ELF-1 (cell line): ENCODE measurements around the gene TNFAIP2.

Experiments
- DNase-seq: peaks from one replicate; pipeline ENCODE4 v3.0.0-alpha.2; 2016; ENCODE audit warnings: low read depth, low spot score

The TNFAIP2 gene

GRCh38 chr14:103134405-103134804 lies 11.1 kb downstream of the TNFAIP2 start:
- no peak for DNase-seq

- DNase-seq = no peak
Measured at GRCh38 chr14:103134919-103135318, 11.7 kb downstream of the TNFAIP2 start.

DNA sequence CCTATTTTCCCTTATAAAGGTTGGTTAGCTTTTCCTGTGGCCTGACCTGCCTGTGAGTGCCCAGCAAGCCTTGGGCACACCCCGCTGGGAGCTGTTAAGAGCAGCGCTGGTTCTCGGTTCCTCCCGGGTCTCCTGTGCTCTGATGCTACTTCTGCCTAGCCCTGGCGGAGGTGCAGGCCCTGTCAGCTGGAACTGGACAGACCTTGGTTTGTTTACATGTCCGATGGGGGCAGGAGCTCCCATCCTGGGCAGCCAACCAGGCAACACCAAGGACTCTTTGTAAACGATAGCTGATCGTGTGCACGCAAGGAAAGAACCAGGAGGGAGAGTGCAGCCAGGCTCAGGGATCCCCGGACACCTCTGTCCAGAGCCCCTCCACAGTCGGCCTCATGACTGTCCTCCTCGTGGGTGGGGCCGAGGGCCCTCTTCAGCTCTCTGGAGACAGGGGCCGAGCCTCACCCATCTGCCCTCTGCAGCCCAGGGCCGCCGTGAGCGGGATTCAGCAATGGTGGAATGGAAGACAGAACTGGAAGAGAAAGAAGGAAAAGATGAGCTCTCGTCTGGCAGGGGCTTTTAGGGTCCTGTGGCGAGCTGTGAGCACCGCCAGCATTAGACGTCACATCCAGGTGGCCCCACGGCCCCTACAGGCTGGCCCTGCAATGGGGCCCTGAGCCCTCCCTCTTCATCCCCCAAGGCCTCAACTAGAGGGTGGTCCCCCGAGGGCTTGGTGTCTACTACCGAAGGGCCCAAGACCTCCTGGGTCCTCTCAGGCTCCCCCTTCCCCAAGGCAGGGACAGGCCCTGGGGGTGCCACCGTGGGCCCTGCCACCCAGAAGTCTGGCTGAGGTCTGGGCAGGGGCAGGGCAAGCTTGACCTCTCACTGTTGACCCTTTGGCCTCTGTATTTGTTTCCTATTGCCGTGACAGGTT lies 12.3 kb downstream of the TNFAIP2 start:
- no peak for DNase-seq

DNA sequence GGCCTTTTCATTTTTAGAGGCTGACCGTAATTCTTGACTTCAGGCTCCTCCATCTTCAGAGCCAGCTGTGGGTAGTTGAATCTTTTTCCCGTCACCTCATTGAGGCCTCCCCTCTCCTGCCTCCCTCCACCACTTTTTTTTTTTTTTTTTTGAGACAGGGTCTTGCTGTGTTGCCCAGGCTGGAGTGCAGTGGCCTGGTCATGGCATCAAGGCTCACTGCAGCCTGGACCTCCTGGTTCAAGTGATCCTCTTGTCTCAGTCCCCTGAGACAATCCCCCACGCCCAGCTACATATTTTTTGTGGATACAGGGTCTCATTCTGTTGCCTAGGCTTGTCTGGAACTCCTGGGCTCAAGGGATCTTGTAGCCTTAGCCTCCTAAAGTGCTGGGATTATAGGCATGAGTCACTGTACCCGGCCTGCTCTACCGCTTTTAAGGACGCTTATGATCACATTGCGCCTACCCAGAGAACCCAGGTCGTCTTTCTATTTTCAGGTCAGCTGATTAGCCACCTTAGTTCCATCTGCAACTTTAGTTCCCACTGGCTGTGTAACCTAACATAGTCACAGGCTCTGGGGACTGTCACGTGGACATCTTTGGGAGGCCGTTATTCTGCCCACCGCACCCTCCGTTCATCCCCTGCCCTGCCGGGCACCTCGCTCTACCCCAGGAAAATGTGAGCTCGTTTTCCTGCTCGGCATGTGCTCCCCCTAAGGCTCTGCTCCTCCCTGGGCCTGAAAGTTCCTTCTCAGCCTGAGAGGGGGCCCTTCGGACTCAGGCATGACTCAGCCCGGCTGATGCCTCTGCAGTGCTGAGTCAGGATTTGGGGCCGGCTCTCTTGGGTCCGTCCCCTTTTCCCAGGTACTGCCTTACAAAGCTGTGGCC lies 13.4 kb downstream of the TNFAIP2 start:
- DNase-seq = peak; percentile 79

- peak; percentile 38 for DNase-seq
Measured at GRCh38 chr14:103137689-103138300, 14.5 kb downstream of the TNFAIP2 start.

DNA sequence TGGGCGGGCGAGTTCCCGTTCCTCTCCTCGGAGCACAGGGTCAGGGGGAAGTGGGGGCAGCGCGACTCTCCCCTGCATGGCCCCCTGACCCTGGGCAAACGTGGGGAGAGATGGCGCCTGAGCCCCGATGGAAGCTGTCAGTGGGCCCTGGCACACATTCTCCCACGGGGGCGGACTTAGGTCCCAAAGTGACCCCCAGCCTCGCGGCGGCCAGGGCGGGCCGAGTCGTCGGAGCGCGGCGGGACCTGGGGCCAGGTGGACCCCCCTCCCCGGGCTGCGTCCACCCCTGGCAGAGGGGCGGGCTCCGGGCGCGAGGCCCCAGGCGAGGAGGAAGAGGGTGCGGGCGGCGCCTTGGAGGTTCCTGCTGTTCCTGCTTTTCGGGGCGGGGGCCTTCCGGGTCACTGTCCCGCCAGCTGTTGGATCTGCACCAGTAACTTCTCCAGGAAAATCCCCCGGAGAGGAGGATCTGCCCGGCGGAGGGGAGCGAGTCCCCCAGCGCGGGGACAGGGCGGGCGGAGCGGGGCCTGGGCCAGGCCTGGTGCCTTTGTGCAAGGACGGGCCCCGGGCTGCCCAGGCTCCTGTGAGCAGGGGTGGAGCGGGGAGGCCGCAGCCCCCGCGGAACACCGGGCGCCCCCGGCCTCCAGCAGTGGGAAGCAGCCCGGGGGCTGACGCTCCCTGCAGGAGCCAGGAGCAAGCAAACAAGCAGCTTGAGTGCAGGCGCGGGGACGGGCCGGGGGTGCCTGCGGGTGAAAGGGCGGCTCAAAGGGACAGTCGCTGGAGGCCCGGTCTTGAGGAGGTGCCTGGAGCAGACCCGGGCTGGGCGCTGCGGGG lies 15.3 kb downstream of the TNFAIP2 start:
- peak; percentile 82 for DNase-seq

- peak; percentile 33 for DNase-seq
Measured at GRCh38 chr14:103139132-103140025, 16.1 kb downstream of the TNFAIP2 start.

- DNase-seq = no peak
Measured at GRCh38 chr14:103140316-103141109, 17.3 kb downstream of the TNFAIP2 start.

DNA sequence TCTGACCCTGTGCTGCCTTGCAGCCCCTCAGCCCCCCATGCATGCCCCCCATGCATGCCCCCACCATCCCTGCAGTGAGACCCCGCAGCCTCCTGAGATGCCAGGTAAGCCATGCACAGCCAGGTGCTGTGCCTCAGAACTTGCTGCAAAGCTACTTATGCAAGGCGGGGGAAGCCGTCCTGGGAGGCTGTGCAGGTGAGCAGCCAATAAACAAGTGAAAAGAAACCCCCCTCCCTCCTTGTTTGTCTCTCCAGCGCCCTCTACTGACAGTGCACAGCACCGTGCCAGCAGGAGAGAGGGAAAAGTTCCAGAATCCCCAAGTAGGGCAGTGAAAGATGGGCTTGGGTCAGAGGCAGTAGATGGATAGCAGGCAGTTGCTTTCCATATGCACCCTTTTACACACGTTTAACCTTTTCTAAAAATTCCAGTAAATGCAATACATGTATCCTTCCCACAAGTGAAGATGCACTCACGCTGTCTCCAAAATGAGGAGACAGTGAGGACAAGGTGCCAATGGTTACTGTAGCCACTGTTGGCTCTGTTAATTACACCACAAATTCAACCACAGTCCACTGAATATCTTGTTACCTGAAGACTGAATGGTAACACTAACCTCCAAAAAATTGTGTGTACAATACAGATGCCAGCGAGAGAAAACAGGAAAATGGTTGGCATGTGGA lies 18.0 kb downstream of the TNFAIP2 start:
- peak; percentile 83 for DNase-seq

DNA sequence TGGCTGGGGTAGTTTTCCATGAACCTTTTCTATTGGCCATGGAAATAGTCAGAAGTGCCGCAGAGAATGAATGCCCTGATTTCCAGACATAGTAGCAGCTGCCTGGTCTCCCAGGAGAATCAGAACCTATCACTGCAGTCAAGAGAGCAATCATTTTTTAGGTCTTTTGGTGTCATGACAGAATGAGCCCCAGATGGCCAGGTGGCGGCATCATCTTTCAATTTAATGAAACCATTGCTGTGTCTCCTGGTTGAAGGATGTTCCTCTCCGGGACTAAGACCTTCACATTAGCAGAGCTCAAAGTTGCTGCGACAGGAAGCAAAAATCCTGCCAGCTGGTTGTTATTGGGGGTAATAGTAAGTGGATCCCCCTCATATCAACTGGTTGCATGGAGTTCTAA lies 18.8 kb downstream of the TNFAIP2 start:
- no peak for DNase-seq

GRCh38 chr14:103142721-103143302 lies 19.6 kb downstream of the TNFAIP2 start:
- DNase-seq = no peak

DNA sequence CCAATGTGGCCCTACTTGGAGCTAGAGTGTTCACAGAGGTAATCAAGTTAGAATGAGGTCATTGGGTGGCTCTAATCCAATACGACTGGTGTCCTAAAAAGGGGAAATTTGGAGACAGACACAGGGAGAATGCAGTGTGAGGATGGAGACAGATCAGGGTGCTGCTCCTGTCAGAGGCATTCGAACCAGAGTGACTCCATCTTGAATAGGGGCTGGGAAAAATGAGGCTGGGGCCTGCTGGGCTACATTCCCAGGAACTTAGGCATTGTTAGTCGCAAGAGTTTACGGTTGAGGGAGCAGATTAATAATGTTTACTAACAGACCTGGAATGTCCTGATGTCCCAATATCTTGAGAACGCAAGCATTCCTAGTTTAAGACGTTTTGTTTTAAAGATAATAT lies 20.2 kb downstream of the TNFAIP2 start:
- no peak for DNase-seq

DNA sequence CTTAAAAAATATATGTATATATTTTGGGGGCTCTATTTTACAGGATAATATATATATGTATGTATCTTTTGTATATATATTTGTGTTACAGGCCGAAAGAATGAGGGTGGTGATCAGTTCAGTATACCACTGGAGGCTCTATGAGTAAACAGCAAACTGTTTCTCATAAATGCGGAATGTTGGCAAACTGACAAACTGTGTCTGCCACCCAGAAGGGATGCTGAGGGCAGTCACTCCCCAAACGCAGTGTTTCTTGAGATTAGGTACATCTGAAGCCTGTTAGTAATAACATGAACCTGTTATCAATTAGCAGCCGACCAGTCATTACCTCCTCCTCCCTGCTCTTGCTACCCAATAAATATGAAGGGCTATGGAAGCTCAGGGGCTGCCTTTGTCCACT lies 20.8 kb downstream of the TNFAIP2 start:
- no peak for DNase-seq

DNA sequence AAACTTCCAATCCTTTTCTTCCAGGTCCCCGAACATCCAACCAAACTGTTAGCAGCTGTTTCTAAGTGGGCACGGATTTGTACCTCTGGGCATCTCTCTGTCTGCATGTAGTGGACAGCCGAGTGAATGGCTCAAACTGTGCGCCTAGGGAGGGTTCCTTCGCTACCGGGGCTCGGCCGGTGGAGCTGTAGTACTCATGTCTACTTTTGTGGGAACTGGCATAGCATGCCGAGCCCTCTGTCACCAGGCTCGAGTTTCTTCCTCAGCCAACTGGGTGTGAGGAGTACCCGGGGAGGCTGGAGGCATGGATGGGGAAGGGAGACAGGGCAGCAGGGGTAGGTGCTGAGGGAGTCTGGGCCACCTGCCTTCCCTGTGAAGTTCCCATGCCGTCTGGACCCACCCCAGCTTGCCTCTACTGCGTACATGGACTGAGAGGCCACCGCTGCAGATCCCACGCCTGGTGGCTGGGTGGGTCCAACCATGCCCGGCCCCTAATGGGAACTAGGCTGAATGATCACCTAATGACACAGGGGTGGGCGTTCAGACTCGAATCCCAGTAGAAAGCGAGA lies 23.0 kb downstream of the TNFAIP2 start:
- DNase-seq = no peak

DNA sequence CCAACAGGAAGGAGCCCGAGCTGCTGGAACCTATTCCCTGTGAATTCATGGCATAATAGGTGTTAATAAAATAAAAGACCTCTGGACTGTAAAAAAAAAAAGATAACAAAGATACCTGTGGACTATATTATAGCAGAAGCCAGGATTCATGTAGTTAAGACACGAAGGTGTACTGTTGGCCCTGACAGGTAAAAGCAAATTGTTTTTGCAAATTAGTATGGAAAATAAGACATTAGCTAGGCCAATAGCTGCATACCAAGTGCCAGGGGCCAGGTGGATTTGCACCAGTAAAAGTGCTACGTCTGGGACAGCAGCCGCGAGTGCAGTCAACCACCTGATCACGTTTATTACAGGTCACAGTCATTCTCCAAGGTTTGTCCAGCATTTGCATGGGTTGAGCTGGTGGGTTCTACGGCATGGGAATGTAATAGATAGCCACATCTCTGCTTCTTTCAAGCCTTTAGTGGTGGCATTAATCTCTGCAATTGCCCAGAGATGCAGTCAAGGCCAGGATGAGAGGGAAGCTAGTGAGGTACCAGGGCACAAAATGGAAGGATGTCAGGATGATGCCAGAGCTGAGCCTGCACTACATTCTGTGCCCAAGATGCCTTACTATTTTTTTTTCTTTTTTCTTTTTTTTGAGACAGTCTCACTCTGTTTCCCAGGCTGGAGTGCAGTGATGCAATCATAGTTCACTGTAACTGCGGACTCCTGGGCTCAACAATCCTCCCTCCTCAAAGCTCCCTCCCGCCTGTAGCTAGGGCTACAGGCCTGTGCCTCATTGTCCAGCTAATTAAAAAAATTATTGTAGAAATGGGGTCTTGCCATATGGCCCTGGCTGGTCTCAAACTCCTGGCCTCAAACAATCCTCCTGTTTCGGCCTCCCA lies 26.3 kb downstream of the TNFAIP2 start:
- no peak for DNase-seq

DNA sequence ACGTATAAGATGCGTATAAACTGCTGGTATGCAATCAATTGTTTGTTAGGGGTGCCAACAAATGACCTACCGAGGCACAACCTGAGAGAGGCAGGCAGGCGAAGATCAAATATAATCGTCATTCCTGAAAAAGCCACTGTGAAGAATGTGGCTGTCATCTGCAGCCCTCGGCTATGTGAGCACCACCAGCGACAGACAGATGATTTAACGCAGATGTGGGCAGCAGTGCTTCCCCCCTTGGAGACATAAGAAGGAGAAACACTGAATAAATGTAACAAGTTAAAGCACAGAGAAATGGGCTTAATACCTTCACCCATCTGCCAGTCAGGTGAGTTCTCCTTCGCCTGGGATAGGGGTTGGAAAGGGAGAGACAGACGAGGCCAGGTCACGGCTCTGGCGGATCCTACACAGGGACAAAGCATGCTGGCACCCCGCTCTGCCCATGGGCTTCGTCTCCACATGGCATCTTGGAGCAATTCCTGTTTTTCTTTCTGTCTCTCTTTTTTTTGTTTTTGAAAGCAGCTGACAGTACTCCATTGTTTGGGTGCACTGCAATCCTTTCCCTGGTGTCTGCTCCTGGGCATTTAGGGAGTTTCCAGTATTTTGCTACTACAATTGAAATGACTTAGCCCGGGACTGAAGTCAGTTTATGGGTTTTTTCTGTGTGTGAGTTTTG lies 28.1 kb downstream of the TNFAIP2 start:
- no peak for DNase-seq
